Heart right ventricle (tissue), 16 donors: ENCODE measurements around the gene SELL. TPM values are rescaled to one million over a fixed set of nuclear protein-coding genes. Genes with fewer than 3 reads are reported as not detected.

ENCODE experiments used
- ATAC-seq, 8 donors: fragments of 200-7000 bp; cut with Tn5 transposase; one replicate each; pipeline ENCODE4 v1.9.1; 2020; ENCODE audit warnings: mild to moderate bottlenecking in 8 of 8, moderate library complexity in 8 of 8, moderate number of reproducible peaks in 1 of 8
- DNase-seq, 2 donors: peaks; one replicate each; pipeline ENCODE4 v3.0.0-alpha.2; 2020
- H3K27ac ChIP-seq, 10 donors: fragments of 200-600 bp; sonication (generic) in 2 of 10; one replicate each; pipeline versions ENCODE4 v1.5.0 to v1.8.0; 2020 to 2022; ENCODE audit warnings: mild to moderate bottlenecking in 3 of 10
- H3K27me3 ChIP-seq, 7 donors: fragments of 200-600 bp; one replicate each; pipeline ENCODE4 v1.8.0; 2021 to 2022; ENCODE audit warnings: mild to moderate bottlenecking in 2 of 7
- H3K36me3 ChIP-seq, 9 donors: fragments of 200-600 bp; sonication (generic) in 1 of 9; one replicate each; pipeline versions ENCODE4 v1.5.0 to v1.8.0; 2020 to 2022; ENCODE audit warnings: mild to moderate bottlenecking in 2 of 9
- H3K4me1 ChIP-seq, 9 donors: fragments of 200-600 bp; sonication (generic) in 1 of 9; one replicate each; pipeline versions ENCODE4 v1.5.0 to v1.8.0; 2020 to 2022; ENCODE audit warnings: mild to moderate bottlenecking in 4 of 9
- H3K4me3 ChIP-seq, 10 donors: fragments of 200-600 bp; sonication (generic) in 2 of 10; one replicate each; pipeline versions ENCODE4 v1.5.0 to v1.8.0; 2020 to 2022; ENCODE audit warnings: mild to moderate bottlenecking in 7 of 10, moderate library complexity in 2 of 10
- H3K9me3 ChIP-seq, 11 donors: fragments of 200-600 bp in 10 of 11; sonication (generic) in 2 of 11; one replicate each; pipeline versions ENCODE4 v1.5.0 to v1.8.0; 2013 to 2022; ENCODE audit warnings: mild to moderate bottlenecking in 2 of 11, control low read depth in 1 of 11, moderate library complexity in 1 of 11
- WGBS, 2 donors: extraction: QIAGEN DNeasy Blood & Tissue Kit; methylation state at CpG; one replicate each; pipeline ENCODE4 v1.1.7; 2013; ENCODE audit warnings: inconsistent platforms in 1 of 2; 5-methylcytosine and 5-hydroxymethylcytosine counted together
- intact Hi-C, 10 donors: fragments of 100-400 bp; cut with DNase I; formaldehyde crosslinking; loops; one replicate each; pipeline versions ENCODE4 v1.11.1 to v1.14.2; 2022
- polyA plus RNA-seq, 2 donors: library from polyadenylated mRNA; stranded (reverse); fragments of 200-250 nt; gene quantifications; one replicate each; pipeline ENCODE4 v1.2.3, GENCODE V29; 2013
- total RNA-seq, 10 donors: library from RNA; stranded (reverse); fragmentation: NEBNext Ultra II Directional in 3 of 10; extraction: Animal tissue kit (Norgen Biotek cat#: 25700) in 3 of 10; gene quantifications; one replicate each; pipeline versions ENCODE4 v1.2.1 to v1.2.4, GENCODE V29; 2021 to 2023
- TF ChIP-seq, protein P1 (sequence below), 9 donors: fragments of 200-600 bp; sonication (generic) in 2 of 9; IDR thresholded peaks; one replicate each; pipeline versions ENCODE4 v1.5.0 to v1.8.0; 2021 to 2022; ENCODE audit warnings: antibody characterized with exemption in 9 of 9, mild to moderate bottlenecking in 5 of 9, moderate library complexity in 1 of 9
- donor health status: Arrhythmogenic right ventricular cardiomyopathy.
- donor health status: ischemic (EF 13 %, LVEDD 7.1; RV severe dilation, severe dysfunction).
- donor health status: healthy with polysubstance abuse.
- donor health status: DM: no; HTN: yes; CAD: no.
- donor health status: DM: no; HTN: no; CAD: no.
- donor health status: ischemic (EF 25% LVEDD 6.9; RV normal size, moderate dysfunction).
- donor health status: ischemic (EF 25% LVEDD 5.7; RV mildly dilated, moderate dysfunction).
- donor health status: healthy.
- donor health status: DM: yes; HTN: yes; CAD: no.
- donor health status: Ischemic cardiomyopathy.
- donor health status: ischemic (EF 35%, LVEDD 5.7; RV mildly dilated, moderate dysfunction).
- donor health status: nonischemic (EF 11% LVEDD 7.7; RV severe dilation, severe dysfunction).
- donor health status: DM: yes; HTN: yes; CAD: no.
- donor health status: PGD.
- donor health status: ischemic (EF 29% LVEDD 5.4; RV normal size, mild dysfunction).
- donor health status: nonischemic (EF 23%, LVEDD 6.1; RV moderate dilation, normal function).

Gene SELL
- total and polyA plus RNA-seq, 12 donors, result 0.59 to 8.5 (median 1.6) TPM

DNA sequence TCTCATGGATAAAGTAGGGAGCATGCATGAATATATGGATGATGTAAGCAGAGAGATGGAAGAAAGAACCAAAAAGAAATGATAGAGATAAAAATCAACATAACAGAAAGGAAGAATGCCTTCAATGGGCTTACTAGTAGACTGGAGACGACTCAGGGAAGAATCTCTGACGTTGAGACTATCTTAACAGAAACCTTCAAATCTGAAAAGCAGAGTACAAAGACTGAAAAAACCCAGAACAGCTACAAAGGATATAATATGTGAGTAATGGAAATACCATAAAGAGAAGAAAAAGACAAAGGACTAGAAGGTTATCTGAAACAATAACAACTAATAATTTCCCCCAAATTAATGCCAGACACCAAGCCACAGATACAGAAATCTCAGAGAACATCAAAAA lies 63.2 kb downstream of the SELL start:
- ATAC-seq (no peak), DNase-seq (no peak)
- H3K36me3 ChIP-seq, result no peaks in the 10 kb centered on the region
- WGBS, 2 donors, result 62% methylated on average over 2 of the region's 2 CpGs
- intact Hi-C loops, result no loop called here
- H3K27me3 ChIP-seq, result peaks cover 0 to 55% (median 11%) of the 10 kb centered on the region in 7 donors
- H3K4me1 ChIP-seq, result peaks cover 0 to 5% (median 0%) of the 10 kb centered on the region in 9 donors
- no peak overlapping the region for H3K27ac ChIP-seq
- no peak overlapping the region for H3K4me3 ChIP-seq
- TF ChIP-seq, protein P1, sequence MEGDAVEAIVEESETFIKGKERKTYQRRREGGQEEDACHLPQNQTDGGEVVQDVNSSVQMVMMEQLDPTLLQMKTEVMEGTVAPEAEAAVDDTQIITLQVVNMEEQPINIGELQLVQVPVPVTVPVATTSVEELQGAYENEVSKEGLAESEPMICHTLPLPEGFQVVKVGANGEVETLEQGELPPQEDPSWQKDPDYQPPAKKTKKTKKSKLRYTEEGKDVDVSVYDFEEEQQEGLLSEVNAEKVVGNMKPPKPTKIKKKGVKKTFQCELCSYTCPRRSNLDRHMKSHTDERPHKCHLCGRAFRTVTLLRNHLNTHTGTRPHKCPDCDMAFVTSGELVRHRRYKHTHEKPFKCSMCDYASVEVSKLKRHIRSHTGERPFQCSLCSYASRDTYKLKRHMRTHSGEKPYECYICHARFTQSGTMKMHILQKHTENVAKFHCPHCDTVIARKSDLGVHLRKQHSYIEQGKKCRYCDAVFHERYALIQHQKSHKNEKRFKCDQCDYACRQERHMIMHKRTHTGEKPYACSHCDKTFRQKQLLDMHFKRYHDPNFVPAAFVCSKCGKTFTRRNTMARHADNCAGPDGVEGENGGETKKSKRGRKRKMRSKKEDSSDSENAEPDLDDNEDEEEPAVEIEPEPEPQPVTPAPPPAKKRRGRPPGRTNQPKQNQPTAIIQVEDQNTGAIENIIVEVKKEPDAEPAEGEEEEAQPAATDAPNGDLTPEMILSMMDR (IDR thresholded peaks at IDR 0.05), result no peak
- H3K9me3 ChIP-seq, result no peaks in the 10 kb centered on the region

DNA sequence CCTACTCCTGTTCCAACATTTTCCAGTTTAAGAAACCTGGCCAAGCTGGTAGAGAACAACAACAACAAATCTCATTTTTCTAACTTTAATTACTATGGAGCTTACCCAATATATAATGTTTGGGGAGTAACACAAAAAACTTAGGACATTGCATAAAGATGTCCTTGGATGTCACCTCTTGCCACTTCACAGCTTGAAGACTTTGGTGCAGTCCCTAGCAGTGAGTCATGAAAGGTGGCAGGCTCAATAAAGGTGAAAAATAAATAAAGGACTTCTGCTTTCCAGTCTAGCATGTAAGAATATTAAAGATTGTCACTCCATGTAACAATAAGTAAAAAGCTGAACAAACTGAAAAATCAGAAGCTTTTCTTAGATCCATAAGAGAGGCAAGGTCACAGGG lies 63.9 kb downstream of the SELL start:
- H3K36me3 ChIP-seq, result no peaks in the 10 kb centered on the region
- H3K27me3 ChIP-seq, result peaks cover 0 to 56% (median 18%) of the 10 kb centered on the region in 7 donors

GRCh38 chr1:169644297-169644696 lies 67.1 kb downstream of the SELL start:
- TF ChIP-seq, protein P1 (IDR thresholded peaks at IDR 0.05), result no peak
- no peak for ATAC-seq
- H3K27ac ChIP-seq, result no peak overlapping the region

More for the DNA sequence above, 63.9 kb downstream of the SELL start:
- H3K27ac ChIP-seq, result no peak overlapping the region
- H3K4me1 ChIP-seq, result peaks cover 0 to 5% (median 0%) of the 10 kb centered on the region in 9 donors
- ATAC-seq (no peak), DNase-seq (no peak)
- TF ChIP-seq, protein P1 (IDR thresholded peaks at IDR 0.05), result no peak
- no peak overlapping the region for H3K4me3 ChIP-seq
- no peaks in the 10 kb centered on the region for H3K9me3 ChIP-seq
- intact Hi-C loops, result no loop called here

More at GRCh38 chr1:169644297-169644696, 67.1 kb downstream of the SELL start:
- peaks cover 0 to 5% (median 0%) of the 10 kb centered on the region in 9 donors for H3K4me1 ChIP-seq
- peaks cover 0 to 45% (median 20%) of the 10 kb centered on the region in 7 donors for H3K27me3 ChIP-seq
- intact Hi-C loops, result no loop called here
- no peaks in the 10 kb centered on the region for H3K9me3 ChIP-seq
- DNase-seq, result no peak
- no peaks in the 10 kb centered on the region for H3K36me3 ChIP-seq
- whole genome bisulfite sequencing, 2 donors, result 73 to 82% methylated on average over 3 of the region's 3 CpGs
- H3K4me3 ChIP-seq, result no peak overlapping the region

Other genes with a start within 250 kb of the SELL start
- 10 to 100 TPM in 8 of 10 donors, 1 to 10 TPM in 2; 7.6 to 36.3 (median 16.1) TPM for gene SLC19A2, start 225.7 kb downstream of the SELL start, total RNA-seq
- gene SLC19A2, start 225.7 kb downstream of the SELL start, polyA plus RNA-seq, result 10 to 100 TPM; 23.5 to 43.2 TPM
- 10 to 100 TPM in 4 of 10 donors, 1 to 10 TPM in 5, under 1 TPM in 1; 0.94 to 31.4 (median 6.9) TPM for gene F5, start 125.1 kb downstream of the SELL start, total RNA-seq
- 10 to 100 TPM in 1 of 2 donors, 1 to 10 TPM in 1; 4.6 to 40.3 TPM for gene F5, start 125.1 kb downstream of the SELL start, polyA plus RNA-seq
- gene SELP, start 81.5 kb downstream of the SELL start, total RNA-seq, result 10 to 100 TPM in 1 of 10 donors, 1 to 10 TPM in 9; 3.3 to 13.4 (median 6.6) TPM
- gene SELP, start 81.5 kb downstream of the SELL start, polyA plus RNA-seq, result 1 to 10 TPM; 4.2 to 5.4 TPM
- 10 to 100 TPM in 2 of 10 donors, 1 to 10 TPM in 4, under 1 TPM in 4; 0.46 to 15.3 (median 2.2) TPM for gene SELE, start 22.5 kb upstream of the SELL start, total RNA-seq
- 1 to 10 TPM; 3.1 TPM for gene SELE, start 22.5 kb upstream of the SELL start, polyA plus RNA-seq
- gene METTL18, start 83.3 kb upstream of the SELL start, total RNA-seq, result 1 to 10 TPM; 2.2 to 6.6 (median 5.6) TPM
- gene METTL18, start 83.3 kb upstream of the SELL start, polyA plus RNA-seq, result 1 to 10 TPM; 4.4 to 6.6 TPM
- gene SCYL3, start 182.3 kb upstream of the SELL start, total RNA-seq, result 1 to 10 TPM; 3.3 to 8.9 (median 5.7) TPM
- gene SCYL3, start 182.3 kb upstream of the SELL start, polyA plus RNA-seq, result 1 to 10 TPM; 2.4 to 3.3 TPM